Measurements from ENCODE around the gene SLC4A8.

Gene SLC4A8

DNA sequence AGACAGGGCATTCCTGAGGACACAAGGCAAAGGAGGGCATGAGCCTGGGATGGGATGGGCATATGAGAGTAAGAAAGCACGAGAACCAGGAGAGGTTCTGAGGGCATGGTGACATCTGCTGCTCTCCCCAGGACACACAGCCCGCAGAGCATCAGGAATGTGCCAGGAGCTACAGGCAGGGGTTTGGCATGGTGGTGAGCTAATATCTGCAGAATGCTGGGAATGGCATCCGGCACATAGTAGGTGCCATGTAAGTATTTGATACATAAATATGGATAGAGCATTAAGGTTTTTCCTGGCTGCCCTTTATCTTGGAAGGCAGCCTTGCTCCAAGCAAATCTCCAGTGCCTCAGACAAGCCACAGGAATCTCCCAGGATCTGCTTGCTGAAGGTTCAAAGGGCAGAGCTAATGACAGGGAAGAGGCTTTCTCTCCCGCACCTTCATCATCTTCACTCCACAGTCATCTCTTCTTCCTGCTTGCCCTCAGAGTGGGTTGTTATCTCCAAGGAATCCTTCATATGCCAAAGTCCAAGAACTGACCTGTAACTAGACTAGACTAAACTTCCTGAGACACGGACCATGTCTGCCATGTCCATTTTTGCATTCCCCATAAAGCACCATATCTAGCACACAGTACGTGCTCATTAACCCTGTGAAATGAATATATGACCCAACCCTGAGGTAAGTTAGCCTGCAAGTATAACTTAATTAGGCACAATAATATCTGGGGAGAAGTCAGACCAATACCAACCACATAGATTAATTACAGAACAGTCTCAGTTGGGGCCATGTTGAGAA is 104.4 kb downstream of the SLC4A8 start:
- DNase-seq, result no peak

DNA sequence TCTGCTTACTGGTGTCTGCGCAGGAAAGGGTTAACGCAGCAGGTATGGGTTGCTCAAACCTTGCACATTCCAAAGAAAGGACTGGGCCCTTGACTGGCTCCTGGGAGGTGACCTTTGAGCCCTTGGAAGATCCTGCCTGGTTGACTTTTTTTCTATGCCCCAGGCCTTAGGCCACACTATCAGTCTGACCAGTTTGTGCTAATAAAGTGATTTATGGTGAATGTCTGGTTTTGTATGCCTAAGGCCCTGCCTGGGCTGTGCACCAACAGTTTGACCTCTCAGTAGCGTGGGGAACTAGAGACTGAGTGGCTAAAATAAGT is 105.0 kb downstream of the SLC4A8 start:
- no peak for DNase-seq

DNA sequence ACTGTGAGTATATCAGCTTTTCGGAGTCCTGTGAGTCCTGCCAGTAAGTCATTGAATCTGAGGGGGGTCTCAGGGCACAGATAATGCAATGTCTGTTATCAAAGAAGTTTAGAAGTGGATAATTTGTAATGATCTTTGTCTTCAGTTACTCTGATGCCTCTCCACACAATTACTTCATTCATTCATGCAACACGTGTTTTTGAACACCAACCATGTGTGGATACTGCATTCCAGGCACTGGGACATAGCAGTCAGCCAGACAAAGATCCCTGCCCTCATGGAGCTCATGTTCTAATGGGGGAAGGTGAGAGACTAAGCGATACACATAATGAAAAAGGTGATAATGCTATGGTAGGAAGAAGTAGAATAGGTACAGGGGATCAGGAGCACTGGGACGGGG is 105.6 kb downstream of the SLC4A8 start:
- no peak for DNase-seq

DNA sequence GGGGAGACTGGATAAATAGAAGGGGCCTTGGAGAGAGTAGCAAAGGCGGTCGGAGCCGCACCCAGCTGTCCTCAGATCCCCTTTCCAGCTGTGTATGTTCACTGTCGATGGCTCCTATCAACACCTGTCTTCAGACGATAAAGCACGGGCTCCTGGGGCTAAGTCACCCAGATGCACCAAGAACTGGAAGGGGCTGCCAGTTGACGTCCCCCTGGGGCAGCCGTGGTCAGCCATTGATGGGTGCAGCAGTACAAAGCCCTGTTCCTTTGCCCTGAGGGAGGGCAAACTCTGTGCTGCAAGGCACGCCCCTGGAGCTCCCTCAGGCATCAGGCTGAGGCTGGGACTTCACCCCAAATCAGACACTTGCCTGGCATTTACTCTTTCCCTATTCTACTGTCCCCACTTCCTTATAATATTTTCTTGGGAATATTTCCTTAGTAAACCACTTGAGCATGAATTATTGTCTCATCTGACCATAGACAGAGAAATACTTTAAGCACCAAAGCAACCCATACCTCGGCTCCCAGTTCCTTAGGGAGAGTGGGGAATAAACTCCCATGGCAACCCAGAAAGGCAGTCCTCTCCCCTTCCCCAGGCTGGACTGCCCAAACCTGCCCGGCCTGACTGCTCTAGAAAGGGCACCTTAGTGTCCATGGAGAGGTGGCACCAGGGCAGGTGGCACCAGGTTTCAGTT is 106.8 kb downstream of the SLC4A8 start:
- DNase-seq, result no peak

DNA sequence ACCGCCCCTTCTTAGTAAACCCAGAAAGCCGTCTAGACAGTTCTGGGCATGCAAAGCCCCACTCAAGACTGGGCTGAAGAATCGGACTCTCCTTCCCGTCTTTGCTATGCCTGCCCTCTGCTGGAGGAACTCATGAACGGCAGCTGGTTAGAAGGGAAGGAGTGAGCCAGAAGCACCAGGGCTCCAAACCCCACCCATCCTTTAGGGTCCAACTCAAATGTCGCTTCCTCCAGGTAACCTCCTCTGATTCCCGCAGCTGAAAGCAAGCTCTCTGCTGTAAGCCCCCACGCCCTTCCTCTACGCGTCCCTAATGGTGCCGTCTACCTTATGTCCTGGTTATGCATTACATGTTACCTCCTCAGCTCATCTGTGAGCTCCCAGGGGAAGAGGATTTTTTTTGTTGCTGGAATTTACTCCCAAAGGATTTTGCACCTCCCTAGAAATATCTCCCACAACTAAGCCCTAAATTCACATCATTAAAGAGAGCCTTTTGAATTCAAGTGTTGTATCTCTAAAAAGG is 107.4 kb downstream of the SLC4A8 start:
- DNase-seq, result no peak

DNA sequence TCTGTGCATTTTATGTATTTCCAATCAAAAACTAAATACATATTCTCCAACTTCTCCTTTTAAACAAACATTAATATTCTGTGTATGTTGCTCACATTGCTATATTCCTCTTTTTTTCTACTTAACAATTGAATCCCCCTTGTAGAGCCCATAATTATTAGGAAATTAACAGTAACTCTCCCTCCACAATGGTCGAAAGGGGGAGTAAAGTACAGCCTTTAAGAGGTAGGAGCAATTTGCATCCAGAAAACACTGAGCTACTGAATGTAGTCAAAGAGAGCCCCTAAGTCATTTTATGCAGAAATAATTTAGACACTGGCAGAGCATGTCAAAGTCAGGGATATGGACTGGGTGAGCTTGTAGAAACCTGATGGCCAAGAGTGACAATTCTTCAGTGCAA is 109.2 kb downstream of the SLC4A8 start:
- DNase-seq, result no peak

DNA sequence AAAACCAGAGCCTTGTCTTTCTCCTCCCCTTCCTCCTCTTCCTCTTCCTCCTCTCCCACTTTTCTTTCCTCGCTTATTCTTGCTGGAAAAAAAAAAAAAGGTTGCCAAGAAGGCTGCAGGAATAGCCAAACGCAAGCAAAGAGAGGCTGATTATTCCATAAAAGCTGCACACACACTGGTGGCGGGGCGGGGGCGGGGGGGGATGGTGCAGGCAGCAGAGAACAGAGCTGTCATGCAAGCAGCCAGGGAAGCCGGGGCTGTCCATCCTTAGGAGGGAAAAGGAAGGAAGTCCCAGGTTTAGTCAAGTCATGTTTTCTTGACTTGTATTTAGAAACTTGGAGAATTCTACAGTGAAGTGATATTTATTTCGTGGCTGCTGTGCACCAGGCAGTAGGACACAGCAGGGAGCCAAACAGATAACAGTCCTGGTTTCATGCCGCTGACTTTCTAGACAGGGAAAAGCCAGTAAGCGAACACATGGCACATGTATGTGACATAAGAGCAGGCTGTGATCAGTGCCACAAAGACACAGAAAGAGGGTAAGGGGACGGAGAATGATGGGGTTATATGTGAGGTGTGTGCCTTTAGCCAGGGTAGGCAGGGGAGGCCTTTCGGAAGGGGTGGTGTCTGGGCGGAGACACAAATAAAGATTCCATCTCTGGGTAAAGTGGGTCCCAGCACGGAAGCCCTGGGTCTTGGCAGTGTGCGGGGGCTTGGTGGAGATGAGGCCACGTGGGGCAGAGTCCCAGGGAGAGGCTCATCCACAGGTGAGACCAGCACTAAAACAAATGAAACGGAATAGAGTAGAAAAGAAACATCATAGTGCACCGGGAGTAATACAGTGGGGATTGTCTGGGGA is 109.8 kb downstream of the SLC4A8 start:
- DNase-seq, result no peak

DNA sequence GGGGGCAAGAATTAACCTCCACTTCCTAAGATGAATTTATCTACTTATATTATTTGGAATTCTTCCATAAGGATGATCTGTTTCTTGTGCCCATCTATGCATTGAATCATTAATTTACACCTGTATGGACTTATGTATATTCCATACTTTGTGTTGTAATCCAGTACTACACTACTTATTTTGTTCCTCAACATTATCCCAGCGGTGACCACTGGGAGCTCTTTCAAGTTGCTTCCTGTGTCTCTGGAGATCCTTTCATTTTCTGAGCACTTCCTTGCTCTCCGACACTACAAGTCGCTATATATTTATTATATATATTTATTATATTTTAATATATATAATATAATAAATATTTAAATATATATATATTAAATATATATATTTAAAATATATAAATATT is 111.5 kb downstream of the SLC4A8 start:
- no peak for DNase-seq

DNA sequence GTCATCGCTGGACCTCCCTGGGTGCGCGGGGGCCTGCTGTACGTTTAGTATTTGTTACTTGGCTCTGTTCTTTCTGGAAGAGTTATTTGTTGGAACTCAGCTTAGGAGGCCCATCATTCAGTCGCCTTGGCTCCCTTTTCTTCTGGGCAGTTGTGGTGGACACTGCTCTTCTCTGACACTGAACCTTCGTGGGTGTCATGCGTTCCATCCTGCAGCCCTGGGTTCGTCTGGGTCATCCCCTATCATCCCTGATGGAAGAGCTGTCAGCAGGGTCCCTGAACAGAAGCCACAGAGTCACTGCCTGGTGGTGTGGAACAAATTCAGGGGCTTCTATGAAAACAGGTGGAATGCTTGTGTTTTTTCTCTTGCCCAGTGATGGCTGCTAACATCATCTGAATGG is 113.5 kb downstream of the SLC4A8 start:
- DNase-seq, result no peak

DNA sequence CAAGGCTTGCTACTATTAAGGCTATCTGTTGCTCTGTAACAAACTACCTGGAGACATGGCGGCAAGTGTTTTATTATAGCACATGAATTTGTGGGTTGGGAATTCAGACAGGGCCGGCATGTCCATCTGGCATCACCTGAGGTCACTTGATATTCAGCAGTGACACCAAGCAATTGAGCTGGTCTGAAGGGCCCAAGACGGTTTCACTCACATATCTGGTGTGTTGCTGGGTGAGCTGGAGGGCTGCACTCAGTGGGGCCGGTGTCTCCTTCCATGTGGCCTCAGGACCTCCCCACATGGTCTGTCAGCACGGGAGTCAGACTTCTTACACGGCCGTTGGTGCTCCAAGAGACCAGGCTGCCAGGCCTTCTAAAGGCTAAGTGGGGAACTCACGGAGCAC is 114.0 kb downstream of the SLC4A8 start:
- no peak for DNase-seq

DNA sequence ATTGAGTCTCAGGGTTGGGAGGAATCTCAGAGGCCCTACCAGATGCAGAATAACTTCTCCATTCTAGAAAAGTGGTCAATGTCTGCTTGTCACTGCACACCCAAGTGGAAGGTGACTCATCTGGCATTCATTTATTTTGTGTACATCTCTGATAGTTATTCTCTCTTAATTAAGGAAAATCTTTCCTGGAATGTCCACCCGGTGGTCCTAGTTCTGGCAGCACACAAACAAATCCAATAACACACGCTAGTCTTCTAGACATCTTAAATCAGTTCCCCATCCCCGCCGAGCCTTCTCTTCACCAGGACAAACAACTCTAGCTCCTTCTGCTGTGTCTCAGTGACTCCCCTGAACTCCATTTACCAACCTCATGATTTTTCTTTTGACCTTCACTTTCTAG is 116.4 kb downstream of the SLC4A8 start:
- DNase-seq, result no peak

DNA sequence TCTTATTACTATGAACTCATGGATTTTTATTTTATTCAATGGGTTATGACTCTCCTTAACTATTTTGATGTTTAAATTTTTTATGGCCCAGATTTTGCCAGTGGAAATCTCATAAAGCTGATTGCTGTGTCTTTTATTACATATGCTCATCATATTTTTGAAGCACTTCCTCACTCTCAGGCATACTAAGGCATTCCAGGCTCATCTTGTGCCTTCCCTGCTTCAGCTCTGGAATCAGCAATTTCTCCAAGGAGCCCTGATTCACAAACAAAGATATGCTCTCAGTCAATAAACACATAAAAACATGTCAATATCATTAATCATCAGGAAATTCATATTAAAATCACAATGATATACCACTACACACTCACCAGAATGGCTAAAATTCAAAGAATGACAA is 121.5 kb downstream of the SLC4A8 start:
- no peak for DNase-seq

DNA sequence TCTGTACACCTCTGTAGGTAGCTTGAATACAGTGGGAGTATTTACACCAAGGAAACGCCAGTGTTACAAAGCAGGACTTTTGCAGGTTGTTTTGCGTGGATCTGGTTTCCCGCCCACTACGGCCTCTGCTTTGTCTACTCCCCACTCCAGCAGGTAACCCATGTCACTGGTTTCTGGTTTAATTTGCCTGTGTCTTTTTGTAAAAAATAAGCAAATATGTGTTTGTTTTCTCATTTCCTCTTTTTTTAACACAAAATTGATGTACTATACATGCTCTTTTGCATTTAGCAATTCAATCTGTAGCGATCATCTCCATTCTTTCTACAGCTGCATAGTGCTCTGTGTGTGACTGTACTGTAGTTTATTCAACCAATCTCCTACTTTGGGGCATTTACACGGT is 123.0 kb downstream of the SLC4A8 start:
- no peak for DNase-seq

DNA sequence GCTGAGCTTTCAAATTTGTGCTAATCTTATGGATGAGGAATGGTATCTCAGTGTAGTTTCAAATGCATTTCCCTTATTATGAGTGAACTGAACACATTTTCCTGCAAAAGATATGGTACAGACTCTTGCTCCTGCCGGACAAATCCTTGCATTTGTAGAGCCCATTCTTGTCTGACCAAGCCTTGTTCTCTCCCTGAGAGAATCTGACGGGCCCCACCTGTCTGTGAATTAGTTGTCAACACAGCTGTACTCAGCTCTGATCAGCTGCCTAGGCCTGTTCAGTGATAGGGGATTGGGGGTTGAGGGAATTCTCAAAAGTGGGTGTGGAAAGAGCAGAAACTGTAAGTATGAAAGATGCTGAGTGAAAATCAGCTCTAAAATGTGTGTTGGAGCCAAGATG is 123.6 kb downstream of the SLC4A8 start:
- no peak for DNase-seq

DNA sequence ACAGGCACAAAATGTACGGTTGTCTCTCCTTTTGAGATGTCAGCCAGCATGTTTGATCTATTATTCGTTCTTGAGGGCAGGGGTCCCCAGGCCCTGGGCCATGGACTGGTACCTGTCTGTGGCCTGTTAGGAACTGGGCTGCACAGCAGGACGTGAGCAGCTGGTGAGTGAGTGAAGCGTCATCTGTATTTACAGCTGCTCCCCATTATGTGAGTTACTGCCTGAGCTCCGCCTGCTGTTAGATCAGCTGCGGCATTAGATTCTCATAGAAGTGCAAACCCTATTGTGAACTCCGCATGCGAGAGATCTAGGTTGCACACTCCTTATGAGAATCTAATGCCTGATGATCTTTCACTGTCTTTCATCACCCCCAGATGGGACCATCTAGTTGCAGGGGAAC is 125.0 kb downstream of the SLC4A8 start:
- no peak for DNase-seq
